ENCODE data around the gene TIE1.

DNA sequence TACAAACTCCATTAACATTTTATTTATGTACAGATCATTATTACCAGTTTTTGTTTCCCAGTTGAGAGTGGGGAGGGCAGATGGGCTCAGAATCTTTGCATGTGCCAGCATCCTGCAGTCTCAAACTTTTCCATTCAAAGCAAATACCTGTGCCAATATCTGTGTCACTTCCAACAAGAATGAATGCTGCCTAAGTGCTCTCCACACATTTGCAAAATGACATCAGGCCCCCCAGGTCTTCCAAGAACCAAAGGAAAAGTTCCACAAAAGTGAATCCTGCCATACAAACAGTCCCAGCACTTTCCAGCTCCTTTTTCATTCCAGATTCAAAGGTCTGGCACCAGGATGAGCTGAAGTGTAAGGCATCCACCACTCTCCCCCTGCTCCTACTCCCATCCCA is 1.7 kb upstream of the TIE1 start:
- TF ChIP-seq, protein P1, sequence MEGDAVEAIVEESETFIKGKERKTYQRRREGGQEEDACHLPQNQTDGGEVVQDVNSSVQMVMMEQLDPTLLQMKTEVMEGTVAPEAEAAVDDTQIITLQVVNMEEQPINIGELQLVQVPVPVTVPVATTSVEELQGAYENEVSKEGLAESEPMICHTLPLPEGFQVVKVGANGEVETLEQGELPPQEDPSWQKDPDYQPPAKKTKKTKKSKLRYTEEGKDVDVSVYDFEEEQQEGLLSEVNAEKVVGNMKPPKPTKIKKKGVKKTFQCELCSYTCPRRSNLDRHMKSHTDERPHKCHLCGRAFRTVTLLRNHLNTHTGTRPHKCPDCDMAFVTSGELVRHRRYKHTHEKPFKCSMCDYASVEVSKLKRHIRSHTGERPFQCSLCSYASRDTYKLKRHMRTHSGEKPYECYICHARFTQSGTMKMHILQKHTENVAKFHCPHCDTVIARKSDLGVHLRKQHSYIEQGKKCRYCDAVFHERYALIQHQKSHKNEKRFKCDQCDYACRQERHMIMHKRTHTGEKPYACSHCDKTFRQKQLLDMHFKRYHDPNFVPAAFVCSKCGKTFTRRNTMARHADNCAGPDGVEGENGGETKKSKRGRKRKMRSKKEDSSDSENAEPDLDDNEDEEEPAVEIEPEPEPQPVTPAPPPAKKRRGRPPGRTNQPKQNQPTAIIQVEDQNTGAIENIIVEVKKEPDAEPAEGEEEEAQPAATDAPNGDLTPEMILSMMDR (IDR thresholded peaks at IDR 0.05) = no peak
- no peak for TF ChIP-seq POLR2A (IDR thresholded peaks at IDR 0.05)
